ENCODE data around the gene PRELID2. TPM values are rescaled to one million over a fixed set of nuclear protein-coding genes. Genes with fewer than 3 reads are reported as not detected.
"Not testable (repeated sequence)": the region's sequence is repeated elsewhere in the genome, so short reads cannot be mapped to it uniquely, and the experiment has no call there.

The PRELID2 gene
- total RNA-seq, 1 experiment from 2014 or later, result 11.0 TPM

- DNase-seq (ENCODE audit: low read depth), result no peak
Observed at GRCh38 chr5:145840458-145841132, 5.5 kb upstream of the PRELID2 start.

- no peak for DNase-seq (ENCODE audit: low read depth)
Observed at GRCh38 chr5:145838276-145838675, 3.1 kb upstream of the PRELID2 start.

GRCh38 chr5:145836241-145836640, 1.1 kb upstream of the PRELID2 start:
- DNase-seq (ENCODE audit: low read depth), result not testable (repeated sequence)

GRCh38 chr5:145835848-145836239, 702 bp upstream of the PRELID2 start:
- DNase-seq (ENCODE audit: low read depth), result no peak

- no peak for DNase-seq (ENCODE audit: low read depth)
Observed at GRCh38 chr5:145834554-145834916, 607 bp downstream of the PRELID2 start.

- no peak for DNase-seq (ENCODE audit: low read depth)
Observed at GRCh38 chr5:145833631-145834200, 1.4 kb downstream of the PRELID2 start.

GRCh38 chr5:145830594-145830993, 4.5 kb downstream of the PRELID2 start:
- peak; percentile 44 for DNase-seq (ENCODE audit: low read depth)

- no peak for DNase-seq (ENCODE audit: low read depth)
Observed at GRCh38 chr5:145829708-145830361, 5.3 kb downstream of the PRELID2 start.

- no peak for DNase-seq (ENCODE audit: low read depth)
Observed at GRCh38 chr5:145826895-145827674, 8.1 kb downstream of the PRELID2 start.

GRCh38 chr5:145825751-145826180, 9.4 kb downstream of the PRELID2 start:
- peak; percentile 56 for DNase-seq (ENCODE audit: low read depth)

- no peak for DNase-seq (ENCODE audit: low read depth)
Observed at GRCh38 chr5:145824040-145824439, 11.1 kb downstream of the PRELID2 start.

GRCh38 chr5:145818604-145819003, 16.5 kb downstream of the PRELID2 start:
- DNase-seq (ENCODE audit: low read depth), result no peak

- no peak for DNase-seq (ENCODE audit: low read depth)
Observed at GRCh38 chr5:145812877-145813276, 22.3 kb downstream of the PRELID2 start.

GRCh38 chr5:145811834-145812625, 23.1 kb downstream of the PRELID2 start:
- DNase-seq (ENCODE audit: low read depth), result peak; percentile 67

- no peak for DNase-seq (ENCODE audit: low read depth)
Observed at GRCh38 chr5:145806923-145807322, 28.2 kb downstream of the PRELID2 start.

GRCh38 chr5:145805819-145806218, 29.3 kb downstream of the PRELID2 start:
- DNase-seq (ENCODE audit: low read depth), result no peak

- DNase-seq (ENCODE audit: low read depth), result no peak
Observed at GRCh38 chr5:145804701-145805100, 30.4 kb downstream of the PRELID2 start.

- no peak for DNase-seq (ENCODE audit: low read depth)
Observed at GRCh38 chr5:145803112-145804004, 31.8 kb downstream of the PRELID2 start.

- no peak for DNase-seq (ENCODE audit: low read depth)
Observed at GRCh38 chr5:145801195-145801594, 33.9 kb downstream of the PRELID2 start.

- DNase-seq (ENCODE audit: low read depth), result no peak
Observed at GRCh38 chr5:145800181-145800580, 35.0 kb downstream of the PRELID2 start.
